Kidney capillary endothelial cell (primary cell): ENCODE data around the gene NPC2.
"Not testable (repeated sequence)": the region's sequence is repeated elsewhere in the genome, so short reads cannot be mapped to it uniquely, and the experiment has no call there.

Experiments used
- DNase-seq: peaks from one replicate; pipeline ENCODE4 v3.0.0-alpha.2; 2018; ENCODE audit warnings: low spot score

Gene NPC2

GRCh38 chr14:74492776-74493342 is at the start of gene NPC2:
Gene NPC2 (minus strand): TSS chr14:74493305. CDS start chr14:74493274, 31 bp downstream.
- DNase-seq: no peak

DNA sequence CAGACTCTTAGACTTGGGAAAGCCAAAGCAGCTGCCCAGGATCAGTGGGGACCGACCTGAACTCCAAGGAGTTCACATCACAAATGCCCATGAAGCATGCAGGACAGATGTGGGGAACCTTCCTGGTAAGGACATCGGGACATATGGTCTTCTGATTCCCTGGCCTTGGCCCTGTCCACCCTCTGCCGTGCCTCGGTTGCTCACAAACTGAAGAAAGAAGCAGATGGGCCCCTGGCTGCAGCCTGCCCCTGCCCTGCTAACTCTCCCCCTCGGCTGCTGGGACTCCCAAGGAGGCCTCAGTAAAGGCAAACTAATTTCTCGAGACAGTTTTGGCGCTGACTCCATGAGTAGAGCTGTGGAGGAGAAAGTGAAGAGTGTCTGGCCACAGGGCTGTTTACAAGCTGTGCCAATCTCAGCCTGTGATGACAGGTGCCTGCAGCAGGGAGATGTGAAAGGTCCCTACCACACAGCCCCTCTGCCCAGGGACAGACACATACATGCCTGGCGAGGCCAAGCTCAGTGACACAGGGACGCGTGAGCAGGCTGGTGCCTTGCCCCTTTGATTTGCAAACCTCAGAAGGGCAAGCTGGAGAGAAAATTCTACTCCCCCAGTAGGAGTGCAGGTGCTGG is 49.1 kb upstream of the NPC2 start:
- no peak for DNase-seq

DNA sequence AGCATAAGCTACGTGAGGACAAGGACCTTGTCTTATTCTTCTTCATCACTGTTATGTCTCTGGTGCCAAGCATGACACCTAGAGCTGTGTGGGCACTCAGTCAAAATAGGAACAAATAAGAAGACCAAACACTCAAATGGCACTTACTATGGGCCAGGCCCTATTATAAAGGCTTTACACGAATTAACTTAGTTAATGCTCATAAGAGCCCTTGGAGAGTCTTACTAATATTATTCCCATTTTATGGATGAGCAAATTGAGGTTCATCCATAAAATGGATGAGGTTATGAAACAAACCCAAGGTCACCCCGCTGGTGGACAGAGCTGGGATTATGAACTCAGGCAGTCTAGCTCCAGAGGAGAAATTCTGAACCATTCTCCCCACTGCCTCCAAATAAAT is 48.1 kb upstream of the NPC2 start:
- DNase-seq: no peak

GRCh38 chr14:74539503-74539902 is 46.4 kb upstream of the NPC2 start:
- DNase-seq: no peak

DNA sequence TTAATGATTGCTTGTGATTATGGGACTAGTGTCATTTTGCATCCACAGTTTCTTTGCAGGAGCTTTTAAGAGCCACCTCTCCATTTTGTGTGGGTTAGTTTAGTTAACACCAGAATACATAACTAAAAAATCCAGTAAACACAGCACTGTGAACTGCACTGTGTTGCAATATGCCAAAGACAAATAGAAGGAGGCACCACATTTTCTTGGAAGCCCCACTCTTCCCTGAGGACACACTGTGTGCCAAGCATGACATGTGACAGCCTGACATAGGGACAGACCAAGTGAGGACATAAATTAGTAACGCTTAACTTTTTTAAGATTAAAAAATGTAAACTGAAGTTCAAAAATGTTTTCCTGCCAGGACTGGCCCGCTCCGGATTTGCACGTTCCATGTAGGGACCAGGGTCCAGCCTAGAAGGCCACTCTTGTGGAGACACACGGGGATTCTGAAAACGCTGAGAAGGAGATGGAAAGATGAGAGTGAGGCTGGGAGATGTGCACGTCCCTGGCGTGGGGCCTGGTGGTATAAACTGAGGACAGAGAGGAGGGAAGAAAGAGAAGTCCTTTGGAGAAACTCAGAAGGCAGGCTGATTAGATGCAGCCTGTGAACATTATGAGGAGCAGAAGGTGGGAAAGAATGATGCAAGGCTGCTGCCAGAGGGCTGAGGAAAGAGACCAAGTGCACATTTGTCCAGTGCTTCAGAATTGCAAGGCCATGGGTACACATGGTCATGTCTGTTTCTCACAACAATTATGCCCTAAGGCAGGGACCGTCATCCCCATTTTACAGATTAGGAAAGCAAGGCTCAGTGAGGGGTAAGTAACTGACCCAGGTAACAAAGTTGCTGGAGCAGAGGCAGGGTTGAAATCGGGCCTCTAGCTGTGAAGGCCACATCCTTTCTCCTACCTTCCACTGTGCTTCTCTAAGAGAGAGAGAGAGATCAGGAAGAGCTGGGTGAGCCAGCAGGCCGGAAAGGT is 45.6 kb upstream of the NPC2 start:
- DNase-seq: no peak

GRCh38 chr14:74536336-74536735 is 43.2 kb upstream of the NPC2 start:
- not testable (repeated sequence) for DNase-seq

DNA sequence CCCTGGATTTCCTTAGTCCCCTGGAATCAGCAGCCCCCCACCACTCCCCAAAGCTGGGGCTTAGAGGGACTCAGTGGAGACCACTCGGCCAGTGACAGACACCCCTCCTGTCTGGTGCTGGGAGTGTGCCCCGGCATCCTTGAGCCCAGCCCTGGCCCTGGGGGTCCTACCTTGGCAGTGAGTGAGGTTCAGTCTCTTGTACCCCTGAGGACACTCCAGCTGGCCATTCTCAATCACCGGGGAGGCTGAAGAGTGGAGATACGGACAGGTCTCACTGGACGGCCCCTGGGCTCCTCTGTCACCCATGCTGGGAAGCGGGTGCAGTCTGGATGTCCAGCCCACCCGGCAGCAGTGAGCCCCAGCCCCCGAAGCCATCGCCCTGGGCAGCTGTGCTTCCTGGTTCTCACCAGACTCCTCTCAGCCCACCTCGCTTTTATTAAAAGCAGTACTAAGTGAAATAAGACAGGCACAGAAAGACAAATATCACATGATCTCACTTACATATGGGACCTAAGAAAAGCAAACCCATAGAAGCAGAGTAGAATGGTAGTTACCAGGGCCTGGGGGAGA is 42.7 kb upstream of the NPC2 start:
- DNase-seq: no peak

DNA sequence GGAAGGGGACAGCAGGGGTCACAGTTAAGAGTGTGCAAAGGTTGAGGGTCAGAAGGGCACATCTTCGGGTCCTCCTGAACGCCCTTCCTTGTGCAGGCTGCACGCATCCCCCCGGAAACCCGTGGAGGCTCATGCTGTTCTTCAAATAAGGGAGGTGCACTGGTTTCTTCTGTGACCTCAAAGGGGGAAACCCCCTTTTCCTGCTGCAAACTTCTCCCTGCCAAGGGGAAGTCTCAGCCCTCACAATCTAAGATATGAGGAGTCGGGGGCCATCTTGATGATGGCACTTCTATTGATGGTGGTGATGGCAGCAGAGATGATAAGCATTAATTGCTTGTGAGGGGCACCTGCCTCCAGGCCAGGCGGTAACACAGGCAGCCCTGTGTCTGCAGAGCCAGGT is 40.5 kb upstream of the NPC2 start:
- no peak for DNase-seq

DNA sequence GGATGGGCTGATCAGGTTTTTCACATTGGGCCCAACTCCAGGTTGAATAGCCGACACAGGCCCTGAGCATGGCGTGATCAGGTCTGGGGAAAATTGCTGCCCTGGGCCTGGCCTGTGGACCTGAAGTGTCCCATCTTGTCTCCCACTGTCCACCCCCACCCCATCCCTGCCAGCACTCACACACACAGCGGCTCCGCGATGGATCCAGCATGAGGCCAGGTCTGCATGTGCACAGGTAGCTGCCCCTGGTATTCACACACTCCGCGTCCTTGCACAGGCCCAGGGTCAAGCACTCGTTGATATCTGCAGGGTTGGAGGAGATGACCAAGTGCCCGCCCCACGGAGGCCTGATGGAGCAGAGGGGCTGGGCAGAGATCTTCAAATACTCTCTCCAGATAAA is 39.1 kb upstream of the NPC2 start:
- DNase-seq: no peak

DNA sequence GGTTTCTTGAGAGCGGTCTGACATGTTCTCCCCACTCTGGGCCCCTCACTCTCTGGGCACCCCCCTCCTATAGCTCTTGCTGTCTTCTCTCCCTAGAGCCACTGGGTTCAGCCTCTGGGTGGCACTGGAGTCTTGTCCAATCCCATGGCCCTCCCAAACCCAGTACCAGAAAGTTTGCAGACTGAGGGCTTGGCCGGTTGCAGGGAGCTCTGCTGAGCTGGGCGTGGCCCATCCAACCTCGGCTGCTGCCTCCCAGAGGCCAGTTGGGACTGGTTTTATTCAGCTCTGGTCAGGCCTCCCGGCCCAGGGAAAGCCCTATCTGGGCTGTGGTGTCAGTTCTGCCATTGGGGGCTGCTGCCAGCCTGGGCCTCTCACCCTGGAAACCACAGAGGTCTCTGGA is 38.4 kb upstream of the NPC2 start:
- no peak for DNase-seq

GRCh38 chr14:74531006-74531405 is 37.9 kb upstream of the NPC2 start:
- DNase-seq: no peak

- DNase-seq: no peak
These were observed 35.8 kb upstream of the NPC2 start for GRCh38 chr14:74528886-74529285.

DNA sequence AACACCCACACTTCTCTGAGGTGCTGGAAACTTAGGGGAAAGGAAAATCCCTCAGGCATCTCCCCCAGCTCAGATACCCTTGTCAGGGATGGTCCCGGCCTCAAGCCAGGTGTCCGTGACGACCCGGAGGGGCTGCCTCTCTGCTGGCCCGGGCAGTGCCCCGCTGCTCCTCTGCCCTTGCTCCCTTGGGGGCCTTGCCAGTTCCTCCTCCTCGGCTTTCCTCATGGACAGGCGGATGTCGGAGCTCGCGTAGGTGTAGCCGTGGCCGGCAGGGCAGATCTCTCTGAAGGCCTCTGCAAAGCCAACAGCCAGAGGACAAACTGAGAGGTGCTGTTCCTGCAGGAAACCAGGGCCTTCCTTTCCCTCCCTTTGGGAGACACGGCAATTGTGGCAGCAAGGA is 35.3 kb upstream of the NPC2 start:
- DNase-seq: no peak

DNA sequence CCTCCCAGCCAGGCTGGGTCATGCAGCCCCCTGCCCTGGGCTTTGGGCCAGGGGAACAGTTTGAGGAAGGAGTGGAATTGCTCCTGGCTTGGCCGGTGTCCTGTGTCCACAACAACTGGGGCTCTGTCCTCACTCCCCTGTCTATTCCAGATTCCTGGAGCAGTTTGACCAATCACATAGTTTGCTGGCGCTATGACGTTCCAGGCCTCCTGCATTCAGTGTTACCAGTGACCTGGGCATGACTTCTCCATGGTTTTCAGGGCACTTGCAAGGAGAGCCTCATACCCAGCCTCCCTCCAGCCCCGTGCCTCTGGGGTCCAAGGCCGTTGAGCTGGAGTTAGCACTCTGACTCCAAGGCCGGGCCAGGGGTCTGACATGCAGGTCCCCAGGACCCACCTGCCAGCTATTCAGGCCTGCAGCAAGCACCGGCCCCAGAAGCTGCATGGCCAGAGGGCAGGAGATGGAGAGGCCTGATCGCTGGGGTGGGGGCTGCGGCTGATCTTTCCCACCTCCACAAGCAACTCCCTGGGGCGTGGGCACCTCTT is 34.7 kb upstream of the NPC2 start:
- DNase-seq: no peak

DNA sequence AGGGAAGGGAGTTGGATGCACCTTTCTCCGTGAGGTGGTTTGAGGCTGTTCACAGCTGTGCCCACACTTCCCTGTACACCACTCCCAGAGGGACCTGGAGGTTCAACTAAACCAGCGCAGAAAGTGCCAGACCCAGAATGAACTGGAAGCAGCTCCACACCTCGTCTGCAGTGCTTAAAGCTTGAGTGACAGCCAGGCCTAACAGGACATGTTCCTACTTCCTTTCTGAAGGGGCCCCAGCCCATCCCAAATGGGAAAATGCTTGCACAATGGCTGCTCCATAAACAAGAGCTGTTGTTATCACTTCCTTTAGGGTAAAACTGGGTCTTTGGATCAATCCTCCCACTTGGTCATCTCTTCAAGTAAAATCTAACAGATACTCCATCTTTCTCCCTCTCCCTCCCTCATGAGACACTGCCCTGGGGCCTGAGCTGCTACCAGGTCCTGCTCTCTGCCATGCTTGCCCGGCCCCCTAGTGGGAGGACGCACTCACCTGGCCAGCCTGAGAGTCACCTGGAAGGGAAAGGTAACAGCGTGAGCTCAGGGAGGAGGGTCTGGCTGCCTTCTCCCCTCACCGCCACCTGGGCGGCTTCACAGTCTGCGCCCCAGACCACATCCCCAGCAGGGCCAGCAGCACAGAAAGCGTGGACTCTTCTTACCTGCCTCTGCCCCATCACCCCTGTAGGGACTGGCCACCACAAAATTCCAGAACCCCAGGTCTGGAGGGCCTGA is 33.9 kb upstream of the NPC2 start:
- DNase-seq: no peak

GRCh38 chr14:74525361-74525851 is 32.3 kb upstream of the NPC2 start:
- DNase-seq: no peak

DNA sequence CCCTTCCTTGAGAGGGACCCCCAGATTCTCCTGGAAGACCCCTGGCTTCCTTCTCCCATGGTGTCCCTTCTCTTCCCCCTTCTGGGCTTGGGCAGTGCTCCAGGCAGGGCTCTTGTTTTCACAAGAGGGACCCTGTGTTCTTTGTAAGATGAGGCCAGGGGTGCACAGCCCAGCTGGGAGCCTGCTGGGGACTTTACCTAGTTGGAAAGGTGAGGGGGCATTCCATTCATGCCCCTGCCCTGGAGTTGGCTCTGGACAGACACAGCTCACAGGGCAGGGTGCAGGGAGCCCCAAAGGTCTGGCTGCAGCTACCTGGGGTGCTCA is 31.7 kb upstream of the NPC2 start:
- no peak for DNase-seq

DNA sequence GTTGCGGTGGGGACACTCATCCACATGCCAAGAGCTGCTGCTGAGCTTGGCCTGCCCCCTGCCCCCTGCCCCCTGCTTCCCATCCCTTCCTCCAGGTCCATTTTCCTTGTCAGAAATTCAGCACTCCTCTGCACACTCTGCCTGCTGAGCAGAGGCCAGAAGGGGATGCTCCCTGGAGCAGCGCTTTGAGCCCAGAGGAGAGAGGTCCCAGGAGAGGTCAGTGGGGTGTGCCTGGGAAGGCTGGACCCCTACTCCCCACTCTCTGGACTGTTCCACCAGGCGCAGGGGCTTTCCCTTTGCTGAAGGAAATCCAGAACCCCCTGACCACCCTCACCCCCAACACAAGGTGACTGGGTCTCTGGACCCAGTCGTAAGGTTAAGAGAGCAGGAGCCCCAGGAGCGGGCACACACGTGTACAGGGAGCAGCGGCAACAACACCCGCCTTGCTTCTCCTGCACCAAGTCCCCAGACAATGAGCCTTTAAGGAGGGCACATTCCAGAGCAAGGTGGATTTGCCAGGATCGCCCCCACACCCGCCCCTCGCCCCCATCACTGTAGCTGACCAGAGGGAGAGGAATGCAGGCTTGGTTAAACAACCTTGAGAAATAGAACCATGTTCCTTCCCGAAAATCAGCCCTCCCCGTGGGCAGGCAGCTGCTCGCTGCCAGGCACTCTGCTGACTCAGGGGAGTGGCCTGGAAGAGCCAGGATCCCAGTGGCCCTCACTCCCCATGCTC is 31.1 kb upstream of the NPC2 start:
- no peak for DNase-seq

GRCh38 chr14:74522740-74523139 is 29.6 kb upstream of the NPC2 start:
- DNase-seq: no peak

DNA sequence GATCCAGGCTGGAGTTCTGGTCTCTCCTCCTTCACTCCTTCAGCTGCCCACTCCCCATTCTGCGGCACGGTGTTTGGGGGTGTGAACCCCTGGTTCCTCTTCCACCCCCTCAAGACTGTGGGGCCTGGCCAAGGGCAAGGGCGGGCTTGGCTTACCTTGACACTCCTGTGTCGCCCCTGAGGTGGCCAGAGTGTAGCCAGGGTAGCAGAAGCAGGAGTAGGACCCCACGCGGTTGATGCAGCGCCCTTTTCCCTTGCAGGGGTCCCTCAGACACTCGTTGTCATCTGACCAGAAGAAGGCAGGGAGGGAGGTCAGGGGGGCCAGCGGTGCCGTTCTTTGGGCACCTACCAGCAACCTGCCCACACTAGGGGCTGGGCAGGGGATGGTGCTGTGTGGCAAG is 28.7 kb upstream of the NPC2 start:
- DNase-seq: no peak
